Muscle of leg (tissue), 11 donors: ENCODE measurements around the gene INO80E. TPM values are rescaled to one million over a fixed set of nuclear protein-coding genes. Genes with fewer than 3 reads are reported as not detected.
"Not testable (repeated sequence)": the region's sequence is repeated elsewhere in the genome, so short reads cannot be mapped to it uniquely, and the experiment has no call there.

ENCODE experiments used
- DNase-seq: peaks from one replicate; pipeline ENCODE4 v3.0.0; 2013
- H3K27ac ChIP-seq: one replicate; pipeline ENCODE4 v1.5.1; 2013; ENCODE audit warnings: mild to moderate bottlenecking, low read length, control low read depth
- H3K27me3 ChIP-seq: one replicate; pipeline ENCODE4 v1.6.1; 2013; ENCODE audit warnings: low read length; ENCODE audit not compliant: control insufficient read depth, insufficient read depth
- H3K36me3 ChIP-seq: one replicate; pipeline ENCODE4 v1.6.1; 2013; ENCODE audit warnings: low read length; ENCODE audit not compliant: control insufficient read depth, insufficient read depth
- H3K4me1 ChIP-seq: one replicate; pipeline ENCODE4 v1.6.1; 2013; ENCODE audit warnings: low read length; ENCODE audit not compliant: control insufficient read depth, insufficient read depth
- H3K4me3 ChIP-seq: one replicate; pipeline ENCODE4 v1.5.1; 2013; ENCODE audit warnings: low read length, control low read depth
- H3K9me3 ChIP-seq: replicated peaks from 2 replicates; pipeline ENCODE4 v1.6.1; 2013; ENCODE audit warnings: low read depth, low read length; ENCODE audit not compliant: control insufficient read depth
- WGBS: methylation state at CpG from one replicate; pipeline ENCODE4 v1.1.5; 2013; ENCODE audit warnings: missing lambda C conversion rate; ENCODE audit not compliant: insufficient coverage; 5-methylcytosine and 5-hydroxymethylcytosine counted together
- polyA plus RNA-seq, 8 donors: library from polyadenylated mRNA; unstranded; fragments of 120-200 nt; gene quantifications; one replicate each; pipeline versions ENCODE4 v1.2.1 to v1.2.3, GENCODE V29; 2013; ENCODE audit warnings: inconsistent platforms in 1 of 8, low replicate concordance in 1 of 8; ENCODE audit not compliant: insufficient read length in 8 of 8, insufficient read depth in 1 of 8
- total RNA-seq: library from RNA; stranded (reverse); fragments of 120-200 nt; gene quantifications from one replicate; pipeline ENCODE4 v1.2.4, GENCODE V29; 2013

INO80E gene
- total and polyA plus RNA-seq, 9 donors = 29.5 to 41.8 (median 36.3) TPM

- H3K27ac ChIP-seq = no peak overlapping the region
- H3K4me3 ChIP-seq = no peak overlapping the region
- H3K36me3 ChIP-seq = peaks cover 8% of the 10 kb centered on the region
- WGBS = 39% methylated on average over 13 of the region's 26 CpGs
- H3K27me3 ChIP-seq = peaks cover 43% of the 10 kb centered on the region
- H3K9me3 ChIP-seq = no peaks in the 10 kb centered on the region
- DNase-seq = no peak
- H3K4me1 ChIP-seq = peaks cover 18% of the 10 kb centered on the region
Observed at GRCh38 chr16:30009085-30009862, 13.2 kb downstream of the INO80E start.

GRCh38 chr16:30009990-30010843 is 14.2 kb downstream of the INO80E start:
- Histone ChIP-seq H3K4me1 (peaks cover 18% of the 10 kb centered on the region), H3K27ac (no peak overlapping the region), H3K9me3 (no peaks in the 10 kb centered on the region), H3K36me3 (peaks cover 4% of the 10 kb centered on the region), H3K4me3 (peak overlapping the region; percentile 8), H3K27me3 (peaks cover 43% of the 10 kb centered on the region)
- WGBS = 12% methylated on average over 29 of the region's 34 CpGs
- no peak for DNase-seq

GRCh38 chr16:30010844-30011713 is 15.0 kb downstream of the INO80E start, which contains the start of gene DOC2A:
TSS of gene DOC2A (minus strand) at chr16:30011027. CDS start at chr16:30010222, 805 bp downstream.
- peaks cover 43% of the 10 kb centered on the region for H3K27me3 ChIP-seq
- H3K4me3 ChIP-seq = peak within 1 kb of the TSS; percentile 29
- H3K4me1 ChIP-seq = peaks cover 15% of the 10 kb centered on the region
- peaks cover 4% of the 10 kb centered on the region for H3K36me3 ChIP-seq
- H3K27ac ChIP-seq = no peak within 1 kb of the TSS
- no peaks in the 10 kb centered on the region for H3K9me3 ChIP-seq
- under 1% methylated on average over 76 of the region's 99 CpGs for WGBS
- DNase-seq = peak; percentile 37

- no peak for DNase-seq
Observed at GRCh38 chr16:30011714-30012504, 15.9 kb downstream of the INO80E start.

GRCh38 chr16:30012598-30012997 is 16.6 kb downstream of the INO80E start:
- not testable (repeated sequence) for H3K4me3 ChIP-seq, DNase-seq, H3K36me3 ChIP-seq, H3K9me3 ChIP-seq, H3K27ac ChIP-seq
- Histone ChIP-seq H3K27me3 (peaks cover 46% of the 10 kb centered on the region), H3K4me1 (peaks cover 15% of the 10 kb centered on the region)
- 32% methylated on average over 5 of the region's 14 CpGs for WGBS

More at GRCh38 chr16:30011714-30012504, 15.9 kb downstream of the INO80E start:
- peaks cover 15% of the 10 kb centered on the region for H3K4me1 ChIP-seq
- 6% methylated on average over 27 of the region's 31 CpGs for WGBS
- peaks cover 4% of the 10 kb centered on the region for H3K36me3 ChIP-seq
- peaks cover 46% of the 10 kb centered on the region for H3K27me3 ChIP-seq
- no peak overlapping the region for H3K4me3 ChIP-seq
- no peak overlapping the region for H3K27ac ChIP-seq
- H3K9me3 ChIP-seq = no peaks in the 10 kb centered on the region

- H3K27ac ChIP-seq, H3K36me3 ChIP-seq, H3K9me3 ChIP-seq, H3K4me1 ChIP-seq, DNase-seq, H3K4me3 ChIP-seq: not testable (repeated sequence)
- no CpG with 5 or more reads among the region's 7 CpGs for WGBS
- H3K27me3 ChIP-seq = peaks cover 26% of the 10 kb centered on the region
Observed at GRCh38 chr16:30015450-30015849, 19.4 kb downstream of the INO80E start.

GRCh38 chr16:30016555-30017276 is 20.7 kb downstream of the INO80E start:
- Histone ChIP-seq H3K9me3 (no peaks in the 10 kb centered on the region), H3K4me3 (no peak overlapping the region), H3K36me3 (no peaks in the 10 kb centered on the region), H3K27me3 (peaks cover 24% of the 10 kb centered on the region), H3K4me1 (peaks cover 6% of the 10 kb centered on the region), H3K27ac (no peak overlapping the region)
- 60% methylated on average over 1 of the region's 8 CpGs for WGBS
- no peak for DNase-seq

- peaks cover 19% of the 10 kb centered on the region for H3K27me3 ChIP-seq
- peaks cover 7% of the 10 kb centered on the region for H3K4me1 ChIP-seq
- no peaks in the 10 kb centered on the region for H3K36me3 ChIP-seq
- H3K4me3 ChIP-seq = no peak overlapping the region
- no peak for DNase-seq
- H3K9me3 ChIP-seq = no peaks in the 10 kb centered on the region
- 100% methylated on average over 1 of the region's 2 CpGs for WGBS
- H3K27ac ChIP-seq = no peak overlapping the region
Observed at GRCh38 chr16:30017277-30017656, 21.2 kb downstream of the INO80E start.

- not testable (repeated sequence) for DNase-seq, H3K27ac ChIP-seq, H3K4me3 ChIP-seq, H3K36me3 ChIP-seq, H3K4me1 ChIP-seq, H3K9me3 ChIP-seq
- peaks cover 13% of the 10 kb centered on the region for H3K27me3 ChIP-seq
- WGBS = no CpG with 5 or more reads among the region's 4 CpGs
Observed at GRCh38 chr16:30017937-30018336, 21.9 kb downstream of the INO80E start.
